Left lung (tissue), 10 donors: ENCODE data around the gene IFI6. TPM values are rescaled to one million over a fixed set of nuclear protein-coding genes. Genes with fewer than 3 reads are reported as not detected.
"Not testable (repeated sequence)": the region's sequence is repeated elsewhere in the genome, so short reads cannot be mapped to it uniquely, and the experiment has no call there.

ENCODE experiments used
- ATAC-seq: fragments of 200-7000 bp; cut with Tn5 transposase; one replicate; pipeline ENCODE4 v1.9.1; 2020; ENCODE audit warnings: moderate library complexity
- DNase-seq, 4 donors: peaks; one replicate each; pipeline ENCODE4 v3.0.0-alpha.2; 2013 to 2020
- H3K27ac ChIP-seq, 2 donors: fragments of 200-600 bp; sonication (generic) in 1 of 2; one replicate each; pipeline versions ENCODE4 v1.5.0 to v1.8.0; 2020 to 2021
- H3K27me3 ChIP-seq, 2 donors: fragments of 200-600 bp; sonication (generic) in 1 of 2; one replicate each; pipeline versions ENCODE4 v1.5.0 to v1.8.0; 2020 to 2021
- H3K36me3 ChIP-seq, 2 donors: fragments of 200-600 bp; sonication (generic) in 1 of 2; one replicate each; pipeline versions ENCODE4 v1.5.0 to v1.8.0; 2020 to 2021
- H3K4me1 ChIP-seq, 2 donors: fragments of 200-600 bp; one replicate each; pipeline ENCODE4 v1.8.0; 2021
- H3K4me3 ChIP-seq, 2 donors: fragments of 200-600 bp; sonication (generic) in 1 of 2; one replicate each; pipeline versions ENCODE4 v1.5.0 to v1.8.0; 2020 to 2021; ENCODE audit warnings: mild to moderate bottlenecking in 1 of 2
- H3K9me3 ChIP-seq, 2 donors: fragments of 200-600 bp; sonication (generic) in 1 of 2; one replicate each; pipeline versions ENCODE4 v1.5.0 to v1.8.0; 2020 to 2021
- intact Hi-C, 2 donors: fragments of 100-400 bp; cut with DNase I; formaldehyde crosslinking; loops; one replicate each; pipeline versions ENCODE4 v1.11.2 to v1.14.2; 2022
- polyA plus RNA-seq, 6 donors: library from polyadenylated mRNA; unstranded; fragments of 120-200 nt; gene quantifications; one replicate each; pipeline ENCODE4 v1.2.1, GENCODE V29; 2013; ENCODE audit not compliant: insufficient read length in 6 of 6
- total RNA-seq, 2 donors: library from RNA; stranded (reverse); fragmentation: NEBNext Ultra II Directional; extraction: Animal tissue kit (Norgen Biotek cat#: 25700); gene quantifications; one replicate each; pipeline ENCODE4 v1.2.1, GENCODE V29; 2021
- TF ChIP-seq, protein P1 (sequence below), 2 donors: fragments of 200-600 bp; sonication (generic) in 1 of 2; IDR thresholded peaks; one replicate each; pipeline versions ENCODE4 v1.5.0 to v1.8.0; 2021; ENCODE audit warnings: antibody characterized with exemption in 2 of 2
- donor health status: DM: no; HTN: yes; CAD: no.
- donor health status: DM: no; HTN: no; CAD: no.

IFI6 gene
- total and polyA plus RNA-seq, 8 donors, result 27.4 to 341 (median 29.5) TPM

DNA sequence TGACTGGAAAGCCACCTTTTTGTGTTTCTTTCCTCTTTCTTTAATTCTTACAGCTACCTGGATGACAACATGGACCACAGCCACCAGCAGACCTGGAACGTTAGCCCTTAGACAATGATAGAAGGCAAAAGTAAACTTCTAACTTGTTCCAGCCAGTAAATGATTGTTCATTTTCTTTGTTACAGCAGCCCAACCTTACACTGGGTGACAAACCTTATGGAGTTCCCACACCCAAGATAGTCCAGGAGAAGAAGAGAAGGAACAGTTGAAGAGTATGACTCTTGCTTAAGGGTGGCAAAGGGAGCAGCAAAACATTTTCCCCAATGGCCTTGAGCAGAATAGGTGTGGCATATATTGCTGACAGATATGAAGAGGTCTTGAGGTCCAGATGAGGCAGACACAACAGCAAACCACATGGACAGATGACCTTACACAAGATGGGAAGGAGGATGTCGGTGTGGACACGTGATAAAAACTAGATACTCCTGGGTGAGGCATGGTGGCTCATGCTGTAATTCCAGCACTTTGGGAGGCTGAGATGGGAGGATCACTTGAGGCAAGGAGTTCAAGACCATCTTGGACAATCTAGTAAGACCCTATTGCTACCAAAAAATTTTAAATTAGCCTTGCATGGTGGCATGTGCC is 42.0 kb upstream of the IFI6 start:
- H3K9me3 ChIP-seq, result peaks cover 0 to 7% of the 10 kb centered on the region in 2 donors
- no peaks in the 10 kb centered on the region for H3K27me3 ChIP-seq
- H3K4me1 ChIP-seq, result no peaks in the 10 kb centered on the region
- DNase-seq (no peak), ATAC-seq (no peak)
- H3K4me3 ChIP-seq, result no peak overlapping the region
- TF ChIP-seq, protein P1, sequence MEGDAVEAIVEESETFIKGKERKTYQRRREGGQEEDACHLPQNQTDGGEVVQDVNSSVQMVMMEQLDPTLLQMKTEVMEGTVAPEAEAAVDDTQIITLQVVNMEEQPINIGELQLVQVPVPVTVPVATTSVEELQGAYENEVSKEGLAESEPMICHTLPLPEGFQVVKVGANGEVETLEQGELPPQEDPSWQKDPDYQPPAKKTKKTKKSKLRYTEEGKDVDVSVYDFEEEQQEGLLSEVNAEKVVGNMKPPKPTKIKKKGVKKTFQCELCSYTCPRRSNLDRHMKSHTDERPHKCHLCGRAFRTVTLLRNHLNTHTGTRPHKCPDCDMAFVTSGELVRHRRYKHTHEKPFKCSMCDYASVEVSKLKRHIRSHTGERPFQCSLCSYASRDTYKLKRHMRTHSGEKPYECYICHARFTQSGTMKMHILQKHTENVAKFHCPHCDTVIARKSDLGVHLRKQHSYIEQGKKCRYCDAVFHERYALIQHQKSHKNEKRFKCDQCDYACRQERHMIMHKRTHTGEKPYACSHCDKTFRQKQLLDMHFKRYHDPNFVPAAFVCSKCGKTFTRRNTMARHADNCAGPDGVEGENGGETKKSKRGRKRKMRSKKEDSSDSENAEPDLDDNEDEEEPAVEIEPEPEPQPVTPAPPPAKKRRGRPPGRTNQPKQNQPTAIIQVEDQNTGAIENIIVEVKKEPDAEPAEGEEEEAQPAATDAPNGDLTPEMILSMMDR (IDR thresholded peaks at IDR 0.05), result no peak
- intact Hi-C loops, result no loop called here
- H3K27ac ChIP-seq, result no peak overlapping the region
- no peaks in the 10 kb centered on the region for H3K36me3 ChIP-seq

DNA sequence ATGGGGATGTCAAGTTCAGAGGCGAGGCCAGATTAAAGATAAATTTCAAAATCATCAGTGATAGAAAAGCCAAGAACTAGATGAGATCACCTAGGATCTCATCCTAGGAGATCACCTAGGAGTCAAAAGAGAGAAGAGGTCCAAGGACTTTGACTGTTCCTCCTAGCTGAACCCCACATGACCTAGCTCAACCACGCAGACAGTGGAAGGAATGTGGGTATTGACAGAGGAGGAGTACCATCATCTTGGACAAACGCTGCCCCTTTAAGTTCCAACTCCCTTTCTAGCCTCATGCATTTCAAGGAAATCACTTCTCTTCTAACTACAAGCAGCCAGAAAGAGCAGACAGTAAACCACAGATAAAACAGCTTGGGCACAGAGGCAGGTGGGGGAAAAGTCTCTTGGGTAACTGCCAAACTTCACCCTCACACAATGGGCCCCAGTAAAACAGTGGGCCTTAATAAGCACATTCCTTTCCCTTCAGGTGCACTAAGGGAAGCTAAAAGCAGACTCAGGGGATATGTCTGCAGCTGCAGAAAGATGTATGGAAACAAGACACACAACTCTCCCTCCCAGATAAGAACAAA is 41.2 kb upstream of the IFI6 start:
- Histone ChIP-seq H3K4me3 (no peak overlapping the region), H3K27me3 (no peaks in the 10 kb centered on the region), H3K9me3 (peaks cover 0 to 10% of the 10 kb centered on the region in 2 donors), H3K36me3 (no peaks in the 10 kb centered on the region), H3K27ac (no peak overlapping the region), H3K4me1 (no peaks in the 10 kb centered on the region)
- DNase-seq, result no peak
- intact Hi-C loops, result no loop called here
- TF ChIP-seq, protein P1 (IDR thresholded peaks at IDR 0.05), result no peak
- ATAC-seq, result no peak

DNA sequence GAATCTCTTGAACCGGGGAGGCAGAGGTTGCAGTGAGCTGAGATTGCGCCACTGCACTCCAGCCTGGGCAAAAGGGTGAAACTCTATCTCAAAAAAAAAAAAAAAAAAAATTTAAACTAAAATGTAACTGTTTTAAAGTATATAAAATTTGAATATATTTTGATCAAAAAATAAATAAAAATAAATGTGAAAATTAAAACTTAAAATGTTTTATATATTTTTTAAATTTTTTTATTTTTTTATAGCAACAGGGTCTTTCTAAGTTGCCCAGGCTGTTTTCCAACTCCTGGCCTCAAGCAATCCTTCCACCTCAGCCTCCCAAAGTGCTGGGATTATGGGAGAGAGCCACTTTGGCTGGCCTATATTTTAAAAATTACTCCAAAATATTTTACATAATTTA is 38.6 kb upstream of the IFI6 start:
- DNase-seq (no peak), ATAC-seq (no peak)
- no peak overlapping the region for H3K27ac ChIP-seq
- no peaks in the 10 kb centered on the region for H3K27me3 ChIP-seq
- intact Hi-C loops, result no loop called here
- peaks cover 0 to 4% of the 10 kb centered on the region in 2 donors for H3K9me3 ChIP-seq
- H3K36me3 ChIP-seq, result no peaks in the 10 kb centered on the region
- TF ChIP-seq, protein P1 (IDR thresholded peaks at IDR 0.05), result no peak
- H3K4me3 ChIP-seq, result no peak overlapping the region
- no peaks in the 10 kb centered on the region for H3K4me1 ChIP-seq

DNA sequence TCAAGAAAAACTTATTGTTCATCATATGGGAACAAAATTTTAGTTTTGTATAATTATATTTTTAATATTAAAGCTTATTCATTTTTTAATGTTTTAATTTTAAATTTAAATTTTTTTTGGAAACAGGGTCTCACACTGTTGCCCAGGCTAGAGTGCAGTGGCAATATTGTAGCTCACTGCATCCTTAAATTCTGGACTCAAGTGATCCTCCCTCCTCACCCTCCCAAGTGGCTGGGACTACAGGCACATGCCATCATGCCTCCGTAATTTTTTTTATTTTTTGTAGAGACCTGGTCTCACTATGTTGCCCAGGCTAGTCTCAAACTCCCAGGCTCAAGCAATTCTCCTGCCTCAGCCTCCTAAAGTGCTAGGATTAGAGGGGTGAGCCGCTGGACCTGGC is 33.6 kb upstream of the IFI6 start:
- H3K9me3 ChIP-seq, result peaks cover 0 to 12% of the 10 kb centered on the region in 2 donors
- DNase-seq (no peak), ATAC-seq (no peak)
- intact Hi-C loops, result no loop called here
- no peak overlapping the region for H3K27ac ChIP-seq
- TF ChIP-seq, protein P1 (IDR thresholded peaks at IDR 0.05), result no peak
- no peaks in the 10 kb centered on the region for H3K4me1 ChIP-seq
- no peak overlapping the region for H3K4me3 ChIP-seq
- H3K36me3 ChIP-seq, result no peaks in the 10 kb centered on the region
- H3K27me3 ChIP-seq, result no peaks in the 10 kb centered on the region

DNA sequence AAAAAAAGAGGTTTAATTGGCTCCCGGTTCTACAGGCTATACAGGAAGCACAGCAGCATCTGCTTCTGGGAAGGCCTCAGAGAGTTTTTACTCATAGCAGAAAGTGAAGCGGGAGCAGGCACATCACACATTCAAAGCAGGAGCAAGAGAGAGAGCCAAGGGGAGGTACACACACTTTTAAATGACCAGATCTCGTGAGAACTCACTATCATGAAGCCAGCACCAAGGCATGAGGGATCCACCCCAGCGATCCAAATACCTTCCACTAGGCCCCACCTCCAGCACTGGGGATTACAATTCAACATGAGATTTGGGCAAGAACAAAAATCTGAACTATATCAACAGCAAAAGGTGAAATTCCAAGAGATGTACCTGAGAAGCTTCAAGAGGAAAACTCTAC is 33.0 kb upstream of the IFI6 start:
- no peak overlapping the region for H3K4me3 ChIP-seq
- no peaks in the 10 kb centered on the region for H3K4me1 ChIP-seq
- ATAC-seq, result no peak
- H3K27me3 ChIP-seq, result no peaks in the 10 kb centered on the region
- H3K27ac ChIP-seq, result no peak overlapping the region
- H3K9me3 ChIP-seq, result peaks cover 0 to 12% of the 10 kb centered on the region in 2 donors
- no peaks in the 10 kb centered on the region for H3K36me3 ChIP-seq
- no peak for DNase-seq
- intact Hi-C loops, result no loop called here
- TF ChIP-seq, protein P1 (IDR thresholded peaks at IDR 0.05), result no peak

DNA sequence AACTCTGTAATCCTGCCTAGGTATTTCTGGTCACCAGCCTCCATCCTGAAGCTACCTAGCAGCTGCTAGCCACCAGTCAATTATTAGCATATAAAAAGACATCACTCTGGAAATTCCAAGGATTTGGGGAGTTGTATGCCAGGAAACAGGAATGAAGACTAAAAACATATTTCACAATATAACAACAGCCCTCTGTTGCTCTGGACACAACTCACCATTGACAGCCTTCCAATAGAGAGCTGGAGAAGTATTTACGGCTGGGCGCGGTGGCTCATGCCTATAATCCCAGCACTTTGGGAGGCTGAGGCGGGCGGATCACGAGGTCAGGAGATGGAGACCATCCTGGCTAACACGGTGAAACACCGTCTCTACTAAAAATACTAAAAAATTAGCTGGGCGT is 24.8 kb upstream of the IFI6 start:
- ATAC-seq, intact Hi-C loops, H3K9me3 ChIP-seq, DNase-seq, H3K4me1 ChIP-seq, H3K36me3 ChIP-seq, H3K27ac ChIP-seq, H3K27me3 ChIP-seq, H3K4me3 ChIP-seq: not testable (repeated sequence)
